ENCODE data around the gene BPIFB6. TPM values are rescaled to one million over a fixed set of nuclear protein-coding genes. Genes with fewer than 3 reads are reported as not detected.

The BPIFB6 gene
- total RNA-seq, 1 donor, result not detected

DNA sequence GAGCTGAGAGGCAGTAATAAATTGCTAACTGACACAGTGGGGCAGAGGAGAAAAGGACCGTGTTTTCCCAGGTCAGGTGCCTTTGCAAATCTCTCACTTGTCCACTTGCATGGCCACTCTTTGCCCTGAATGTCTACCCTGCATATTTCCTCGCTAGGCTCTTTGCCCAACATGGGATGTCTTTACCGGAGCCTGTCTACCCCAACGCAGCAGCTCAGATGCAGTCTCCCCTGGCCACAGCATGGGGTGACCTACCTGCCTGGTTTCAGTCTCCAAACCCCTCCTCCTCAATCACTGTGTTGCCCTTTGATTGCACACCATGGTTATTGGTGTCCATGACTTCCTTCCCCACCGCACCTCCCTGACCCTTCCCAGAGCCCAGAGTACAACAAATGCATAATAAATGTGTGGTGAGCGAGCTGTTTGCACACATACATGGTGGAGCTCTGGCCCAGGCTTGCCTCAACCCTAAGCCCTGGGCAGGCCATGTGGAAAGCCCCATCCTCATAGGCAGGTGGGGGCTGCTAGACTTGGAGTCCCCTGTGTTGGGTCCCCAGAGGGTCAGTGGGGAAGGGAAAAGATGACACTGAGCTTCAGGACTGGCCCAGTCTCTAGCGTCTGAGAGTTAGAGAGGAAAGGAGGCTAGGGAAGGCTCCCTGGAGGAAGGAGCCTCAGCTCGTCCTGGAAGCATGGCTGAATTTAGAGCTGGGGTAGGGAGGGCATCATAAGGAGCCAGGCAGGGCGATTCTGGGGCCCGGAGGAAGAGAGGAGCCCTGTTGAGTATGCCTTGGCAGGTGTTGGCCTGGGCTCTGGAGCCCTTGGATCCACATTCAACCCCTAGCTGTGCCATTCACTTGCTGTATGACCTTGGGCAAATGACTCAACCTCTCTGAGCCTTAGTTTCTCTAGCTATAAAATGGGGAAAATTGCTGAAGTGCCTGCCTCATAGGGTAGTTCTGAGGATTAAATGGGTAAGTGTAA lies 4.4 kb upstream of the BPIFB6 start:
- no peak overlapping the region for H3K4me3 ChIP-seq (ENCODE audit: low read depth, low read length)
- no peak for DNase-seq (ENCODE audit: low read depth)
- TF ChIP-seq, protein P1, sequence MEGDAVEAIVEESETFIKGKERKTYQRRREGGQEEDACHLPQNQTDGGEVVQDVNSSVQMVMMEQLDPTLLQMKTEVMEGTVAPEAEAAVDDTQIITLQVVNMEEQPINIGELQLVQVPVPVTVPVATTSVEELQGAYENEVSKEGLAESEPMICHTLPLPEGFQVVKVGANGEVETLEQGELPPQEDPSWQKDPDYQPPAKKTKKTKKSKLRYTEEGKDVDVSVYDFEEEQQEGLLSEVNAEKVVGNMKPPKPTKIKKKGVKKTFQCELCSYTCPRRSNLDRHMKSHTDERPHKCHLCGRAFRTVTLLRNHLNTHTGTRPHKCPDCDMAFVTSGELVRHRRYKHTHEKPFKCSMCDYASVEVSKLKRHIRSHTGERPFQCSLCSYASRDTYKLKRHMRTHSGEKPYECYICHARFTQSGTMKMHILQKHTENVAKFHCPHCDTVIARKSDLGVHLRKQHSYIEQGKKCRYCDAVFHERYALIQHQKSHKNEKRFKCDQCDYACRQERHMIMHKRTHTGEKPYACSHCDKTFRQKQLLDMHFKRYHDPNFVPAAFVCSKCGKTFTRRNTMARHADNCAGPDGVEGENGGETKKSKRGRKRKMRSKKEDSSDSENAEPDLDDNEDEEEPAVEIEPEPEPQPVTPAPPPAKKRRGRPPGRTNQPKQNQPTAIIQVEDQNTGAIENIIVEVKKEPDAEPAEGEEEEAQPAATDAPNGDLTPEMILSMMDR (IDR thresholded peaks at IDR 0.05; ENCODE audit: insufficient read depth, low read depth, low read length), result no peak

DNA sequence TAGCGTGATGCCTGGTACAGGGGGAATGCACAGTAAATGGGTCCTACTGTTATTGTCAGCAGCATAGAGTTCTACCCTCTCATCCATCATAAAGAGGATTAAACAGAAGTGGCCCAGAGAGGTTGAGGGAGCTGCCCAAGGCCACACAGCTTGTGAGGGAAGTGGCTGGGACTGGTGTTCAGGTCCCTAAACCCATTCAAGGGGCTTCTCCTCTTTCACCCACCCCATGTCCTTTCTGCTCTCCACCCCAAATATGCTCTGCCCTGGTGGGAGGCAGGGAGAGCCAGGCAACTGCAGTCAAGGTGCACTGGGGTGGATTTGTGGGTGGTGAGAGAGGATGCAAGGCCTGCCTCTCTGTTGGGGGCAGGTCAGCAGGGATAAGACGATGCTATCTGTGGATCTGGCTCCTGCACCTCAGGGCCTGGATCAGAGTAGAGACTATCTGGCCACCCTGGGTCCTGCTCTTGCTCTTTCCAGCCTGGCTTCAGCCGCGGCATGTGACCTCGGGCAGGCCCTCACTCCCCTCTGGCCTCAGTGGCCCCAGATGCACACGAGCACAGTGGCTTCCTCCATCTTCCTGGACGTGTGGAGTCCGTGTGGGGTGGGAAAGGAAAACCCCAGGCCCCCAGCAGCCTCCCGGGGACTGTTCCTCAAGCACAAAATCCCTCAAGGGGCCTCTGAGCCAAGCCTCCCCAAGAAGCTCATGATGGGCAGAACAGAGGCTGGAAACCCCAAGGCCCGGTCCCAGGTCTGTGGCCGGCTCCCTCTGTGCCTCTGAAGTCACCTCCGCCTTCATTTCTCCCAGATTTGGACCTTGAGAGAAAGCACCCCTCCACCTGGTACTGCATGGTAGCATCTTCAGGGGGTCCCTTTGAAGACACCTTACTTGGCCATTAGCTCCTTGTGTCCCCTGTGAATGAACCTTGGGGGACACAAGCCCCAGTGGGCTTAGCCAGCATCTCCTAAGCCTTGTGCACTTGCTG lies 3.4 kb upstream of the BPIFB6 start:
- no peak for DNase-seq (ENCODE audit: low read depth)
- TF ChIP-seq, protein P1 (IDR thresholded peaks at IDR 0.05; ENCODE audit: insufficient read depth, low read depth, low read length), result no peak
- no peak overlapping the region for H3K4me3 ChIP-seq (ENCODE audit: low read depth, low read length)

DNA sequence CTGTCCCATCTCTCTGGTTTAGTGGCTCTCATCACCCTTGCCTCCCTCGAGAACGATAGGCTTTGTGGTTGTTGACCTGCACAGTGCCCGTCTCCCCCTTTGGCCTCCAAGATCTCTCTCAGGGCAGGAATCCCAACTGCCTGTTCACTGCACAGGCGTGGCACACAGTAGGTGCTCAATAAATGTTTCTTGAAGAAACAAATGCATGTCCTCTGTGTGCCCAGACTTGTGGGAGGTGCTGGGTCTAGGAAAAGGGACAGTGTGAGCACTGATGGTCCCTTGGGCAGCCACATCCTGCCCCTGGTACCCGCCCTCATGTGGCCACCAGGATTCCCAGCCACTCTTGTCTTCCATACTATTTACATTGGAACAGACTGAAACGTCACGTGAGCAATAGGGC lies 2.6 kb upstream of the BPIFB6 start:
- TF ChIP-seq, protein P1 (IDR thresholded peaks at IDR 0.05; ENCODE audit: insufficient read depth, low read depth, low read length), result no peak

DNA sequence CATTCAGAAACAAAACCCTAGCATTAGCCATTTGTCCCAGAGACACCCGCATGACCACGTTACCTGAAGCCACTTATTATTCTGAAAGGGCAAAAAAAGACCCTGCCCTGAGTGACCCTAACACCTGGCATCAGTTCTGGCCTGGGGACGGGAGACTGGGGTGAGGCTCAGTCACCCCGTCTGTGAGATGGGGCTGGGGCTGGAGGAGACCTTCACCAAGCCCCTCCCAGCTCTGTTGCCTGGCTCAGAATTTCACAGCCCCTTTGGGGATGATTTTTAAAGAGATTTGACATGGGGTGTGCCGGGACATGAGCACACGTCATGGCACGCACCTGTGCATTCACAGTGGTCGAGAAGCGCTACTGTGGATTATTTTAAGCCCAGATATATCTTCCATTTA lies 1.4 kb upstream of the BPIFB6 start:
- DNase-seq (ENCODE audit: low read depth), result no peak
- no peak overlapping the region for H3K4me3 ChIP-seq (ENCODE audit: low read depth, low read length)
- TF ChIP-seq, protein P1 (IDR thresholded peaks at IDR 0.05; ENCODE audit: insufficient read depth, low read depth, low read length), result no peak

More for the DNA sequence above, 2.6 kb upstream of the BPIFB6 start:
- H3K4me3 ChIP-seq (ENCODE audit: low read depth, low read length), result no peak overlapping the region
- DNase-seq (ENCODE audit: low read depth), result no peak

DNA sequence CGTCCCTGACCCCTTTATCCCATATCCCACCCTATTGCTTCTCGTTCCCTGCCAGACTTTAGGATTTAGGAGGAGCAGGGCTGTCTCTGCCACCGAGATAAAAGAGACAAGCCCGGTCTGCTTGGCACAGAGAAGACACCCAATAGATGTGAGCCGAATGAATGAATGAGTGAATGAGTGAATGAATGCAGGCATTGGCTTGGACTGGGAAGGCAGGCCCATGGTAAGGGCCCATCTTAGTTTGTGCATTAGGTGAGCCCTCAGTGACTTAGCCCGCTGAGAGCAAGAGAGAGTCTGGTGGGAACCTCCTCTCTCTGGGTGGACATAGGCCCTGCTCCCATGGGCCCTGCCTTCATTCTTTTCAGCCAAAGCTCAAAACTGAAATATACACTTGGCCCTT lies 879 bp upstream of the BPIFB6 start:
- H3K4me3 ChIP-seq (ENCODE audit: low read depth, low read length), result no peak overlapping the region
- TF ChIP-seq, protein P1 (IDR thresholded peaks at IDR 0.05; ENCODE audit: insufficient read depth, low read depth, low read length), result no peak
- no peak for DNase-seq (ENCODE audit: low read depth)

DNA sequence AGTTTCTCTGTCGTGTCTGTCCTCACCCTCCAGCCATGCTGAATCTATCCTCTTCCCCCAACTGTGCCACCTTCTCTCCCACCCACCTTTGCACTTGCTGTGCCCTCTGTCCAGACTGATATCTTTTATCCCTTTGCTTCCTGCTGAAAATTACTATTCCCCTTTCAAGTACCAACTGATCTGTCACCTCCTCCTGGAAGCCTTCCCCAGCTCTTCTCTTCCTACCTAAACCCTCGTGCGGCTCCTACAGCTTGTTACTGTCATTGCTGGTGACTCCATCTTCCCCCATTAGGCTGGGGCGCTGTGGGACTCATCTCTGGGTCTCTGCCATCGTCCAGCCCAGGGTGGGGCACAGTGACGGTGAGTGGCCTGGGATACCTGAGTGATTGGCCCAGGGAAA lies 1.1 kb downstream of the BPIFB6 start:
- TF ChIP-seq, protein P1 (IDR thresholded peaks at IDR 0.05; ENCODE audit: insufficient read depth, low read depth, low read length), result no peak
- H3K4me3 ChIP-seq (ENCODE audit: low read depth, low read length), result no peak overlapping the region
- no peak for DNase-seq (ENCODE audit: low read depth)
